Erythroblast (primary cell): Measurements from ENCODE around the gene NEU4.
"Not testable (repeated sequence)": the region's sequence is repeated elsewhere in the genome, so short reads cannot be mapped to it uniquely, and the experiment has no call there.

Source experiments
- DNase-seq, 2 experiments: peaks; one replicate each; lab custom pipeline; 2025; lab: John Stamatoyannopoulos, UW
- GATA1 ChIP-seq: IDR thresholded peaks from 2 replicates; pipeline ENCODE4 v1.6.1; 2011; ENCODE audit warnings: low read depth, mild to moderate bottlenecking, control low read depth, low read length, moderate library complexity
- POLR2A ChIP-seq: IDR thresholded peaks from 2 replicates; pipeline ENCODE4 v1.6.1; 2011; ENCODE audit warnings: mild to moderate bottlenecking, low read length

NEU4 gene

DNA sequence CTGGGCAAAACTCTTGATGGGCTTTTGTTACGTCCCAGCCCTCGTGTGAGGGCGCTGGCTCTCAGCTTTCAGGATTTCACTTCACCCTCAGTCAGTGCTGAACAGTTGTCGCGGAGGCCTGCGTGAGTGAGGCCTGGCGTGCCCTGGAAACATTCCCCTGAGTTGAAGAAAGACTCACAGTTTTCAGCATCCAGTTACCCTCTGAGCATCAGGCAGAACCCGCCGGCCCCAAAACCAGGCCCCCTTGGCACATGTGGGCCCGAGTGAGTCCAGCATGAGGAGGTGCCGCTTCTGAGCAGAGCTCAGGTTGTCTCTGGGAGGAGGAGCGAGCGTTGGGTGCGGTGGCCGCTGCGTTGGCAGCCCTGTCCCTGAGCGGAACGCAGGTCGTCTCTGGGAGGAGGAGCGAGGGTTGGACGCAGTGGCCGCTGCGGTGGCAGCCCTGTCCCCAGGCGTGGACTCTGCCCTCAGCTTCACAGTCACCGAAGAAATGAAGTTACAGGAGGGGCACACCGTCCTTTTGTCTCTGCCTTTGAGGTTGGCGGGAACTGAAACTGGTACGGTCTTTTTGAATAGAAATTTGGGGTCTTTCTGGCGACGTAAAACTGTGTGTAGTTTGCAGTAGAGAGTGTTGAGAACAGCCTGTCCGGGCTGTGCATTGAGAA lies at the start of gene NEU4:
NEU4 (plus strand) TSS at position 473 of the 662 bp plus-strand sequence. CDS start 5,292 bp downstream, outside the sequence.
- TF ChIP-seq POLR2A (no peak), GATA1 (no peak)
- DNase-seq = no peak

DNA sequence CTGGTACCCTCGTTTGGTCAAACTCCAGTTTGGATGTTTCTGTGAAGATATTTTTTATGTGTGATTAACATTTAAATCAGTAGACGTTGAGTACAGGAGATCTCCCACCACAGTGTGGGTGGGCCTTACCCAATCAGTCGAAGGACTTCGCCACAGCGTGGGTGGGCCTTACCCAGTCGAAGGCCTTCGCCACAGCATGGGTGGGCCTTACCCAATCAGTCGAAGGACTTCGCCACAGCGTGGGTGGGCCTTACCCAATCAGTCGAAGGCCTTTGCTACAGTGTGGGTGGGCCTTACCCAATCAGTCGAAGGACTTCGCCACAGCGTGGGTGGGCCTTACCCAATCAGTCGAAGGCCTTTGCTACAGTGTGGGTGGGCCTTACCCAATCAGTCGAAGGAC lies 49.1 kb upstream of the NEU4 start:
- DNase-seq = not testable (repeated sequence)

- no peak for TF ChIP-seq POLR2A
- TF ChIP-seq GATA1 = no peak
- peak; percentile 50 to 52 for DNase-seq
Observed at GRCh38 chr2:241760301-241760771, 48.7 kb upstream of the NEU4 start.

- DNase-seq = no peak
- TF ChIP-seq GATA1 = no peak
Observed at GRCh38 chr2:241762321-241762932, 46.6 kb upstream of the NEU4 start.

GRCh38 chr2:241762933-241763369 lies 46.0 kb upstream of the NEU4 start:
- TF ChIP-seq POLR2A = no peak
- TF ChIP-seq GATA1 = no peak
- DNase-seq = peak; percentile 20 to 52

- TF ChIP-seq GATA1 (no peak), POLR2A (no peak)
- DNase-seq = no peak
Observed at GRCh38 chr2:241763551-241764274, 45.3 kb upstream of the NEU4 start.

GRCh38 chr2:241764275-241765241 lies 44.4 kb upstream of the NEU4 start:
- TF ChIP-seq POLR2A = no peak
- TF ChIP-seq GATA1 = no peak
- no peak for DNase-seq

DNA sequence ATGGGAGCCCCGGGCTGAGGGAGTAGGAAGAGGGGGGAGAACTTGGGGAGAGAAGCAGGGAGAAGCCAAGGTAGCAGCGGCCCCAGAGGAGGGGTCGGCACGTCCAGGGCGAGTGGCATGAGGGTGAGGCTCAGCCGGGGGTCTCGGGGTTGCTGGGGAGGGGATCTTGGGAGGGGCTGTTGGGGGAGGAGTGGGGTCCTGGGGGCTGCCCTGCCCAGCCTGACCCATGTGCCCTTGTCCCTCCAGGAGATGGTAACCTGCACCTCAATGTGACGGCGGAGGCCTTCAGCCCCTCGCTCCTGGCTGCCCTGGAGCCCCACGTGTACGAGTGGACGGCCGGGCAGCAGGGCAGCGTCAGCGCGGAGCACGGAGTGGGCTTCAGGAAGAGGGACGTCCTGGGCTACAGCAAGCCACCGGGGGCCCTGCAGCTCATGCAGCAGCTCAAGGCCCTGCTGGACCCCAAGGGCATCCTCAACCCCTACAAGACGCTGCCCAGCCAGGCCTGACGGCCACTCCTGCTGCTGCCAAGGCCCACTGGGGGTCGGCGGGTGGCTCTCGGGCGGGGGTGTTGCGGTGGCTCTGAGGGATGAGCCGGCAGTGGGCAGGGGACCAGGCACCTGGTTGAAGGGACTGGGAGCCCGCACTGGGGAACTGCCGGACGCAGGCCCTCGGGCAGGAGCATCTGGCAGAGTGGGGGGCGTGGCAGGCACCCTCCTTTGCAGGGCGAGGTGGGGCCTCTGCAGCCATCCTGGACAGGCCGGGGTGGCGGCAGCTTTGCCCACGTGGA lies 41.3 kb upstream of the NEU4 start:
- TF ChIP-seq POLR2A = no peak
- TF ChIP-seq GATA1 = no peak
- no peak for DNase-seq

DNA sequence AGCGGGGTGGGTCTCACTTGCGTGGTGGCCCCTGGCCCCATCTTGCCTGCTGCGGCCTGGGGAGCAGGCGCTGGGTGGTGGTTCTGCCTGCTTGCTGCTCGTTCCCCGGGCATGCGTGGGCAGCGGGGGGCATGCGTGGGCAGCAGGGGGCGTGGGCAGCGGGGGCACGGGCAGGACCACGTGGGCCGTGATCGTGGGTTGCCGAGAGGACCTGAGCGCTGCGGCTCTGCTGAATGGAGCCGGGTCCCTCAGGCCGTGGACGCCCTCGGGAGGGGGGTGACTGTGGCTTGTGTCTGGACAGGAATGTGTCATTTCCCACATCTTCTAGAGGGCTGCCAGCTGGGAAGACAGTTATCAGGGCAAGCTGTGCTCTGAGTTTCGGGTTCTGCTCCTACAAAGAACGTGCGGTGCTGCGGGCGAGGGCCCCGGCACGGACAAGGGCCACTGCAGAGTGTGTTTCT lies 40.7 kb upstream of the NEU4 start:
- no peak for DNase-seq

GRCh38 chr2:241768850-241769249 lies 40.1 kb upstream of the NEU4 start:
- DNase-seq = no peak
- TF ChIP-seq GATA1 = no peak
- no peak for TF ChIP-seq POLR2A

More for the DNA sequence above, 40.7 kb upstream of the NEU4 start:
- TF ChIP-seq GATA1 (no peak), POLR2A (no peak)

GRCh38 chr2:241769819-241770184 lies 39.2 kb upstream of the NEU4 start:
- no peak for DNase-seq
- no peak for TF ChIP-seq GATA1
- TF ChIP-seq POLR2A = no peak

DNA sequence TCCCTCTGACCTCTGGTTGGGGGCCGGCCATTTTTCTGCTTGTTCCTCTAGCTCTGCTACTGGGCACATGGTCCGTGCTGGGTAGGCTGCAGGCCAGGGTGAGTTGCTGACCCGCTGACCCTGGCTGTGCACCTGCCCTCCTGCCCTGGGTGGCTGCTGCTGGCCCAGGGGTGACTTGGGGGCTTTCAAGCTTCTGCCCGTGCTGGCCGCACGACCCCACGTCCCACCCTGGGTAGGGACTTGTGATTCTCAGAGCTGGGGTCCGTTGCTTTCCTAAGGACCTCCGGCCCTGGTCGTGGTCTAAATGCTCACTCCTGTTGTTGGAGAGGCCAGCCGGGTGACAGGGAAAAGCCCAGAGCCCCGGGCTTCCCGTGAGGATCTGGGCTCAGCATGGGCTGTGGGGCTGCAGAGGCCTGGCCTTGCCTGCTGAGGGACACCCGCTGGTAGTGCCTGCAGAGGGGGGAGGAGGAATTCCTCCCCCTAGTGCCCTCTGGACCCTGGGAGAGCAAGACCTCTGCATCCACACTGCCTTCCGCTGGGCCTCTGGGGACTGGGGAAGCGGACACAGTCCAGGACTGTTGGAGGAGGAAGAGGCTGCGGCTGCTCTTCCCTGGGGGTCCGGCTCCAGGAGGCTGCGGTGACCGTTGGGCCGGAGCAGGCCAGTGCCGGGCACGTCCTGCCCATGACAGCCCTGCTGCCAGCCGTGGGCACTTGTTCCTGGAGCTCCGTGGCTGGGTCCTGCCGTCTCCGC lies 38.6 kb upstream of the NEU4 start:
- no peak for DNase-seq
- TF ChIP-seq POLR2A (no peak), GATA1 (no peak)
